A673 (cell line): Measurements from ENCODE around the gene GRHPR. TPM values are rescaled to one million over a fixed set of nuclear protein-coding genes. Genes with fewer than 3 reads are reported as not detected.

Experiments used
- BruUV-seq: library from RNA; stranded (reverse); fragments of 400-500 nt; replicated peaks from 2 replicates; lab custom pipeline; 2021; lab: Mats Ljungman, UMichigan
- CTCF ChIA-PET: fragments of 300-600 bp; sonication (Branson Sonifier 250); formaldehyde crosslinking; loops from one replicate; lab custom pipeline; 2022; ENCODE audit warnings: antibody characterized with exemption; lab: Charles Lee
- POLR2A ChIA-PET: fragments of 300-600 bp; sonication (Branson Sonifier 250); formaldehyde crosslinking; loops from one replicate; lab custom pipeline; 2022; ENCODE audit warnings: antibody characterized with exemption; ENCODE audit not compliant: low non-redundant PET; lab: Charles Lee
- DNase-seq: peaks from one replicate; pipeline ENCODE4 v3.0.0-alpha.2; 2015; ENCODE audit warnings: low spot score
- H3K27ac ChIP-seq: fragments of 200-600 bp; sonication (generic); 2 replicates; pipeline ENCODE4 v1.5.1; 2016; ENCODE audit warnings: mixed run types, low read depth, mild to moderate bottlenecking, mixed read lengths, antibody characterized with exemption, low read length; ENCODE audit not compliant: poor library complexity, severe bottlenecking
- H3K27me3 ChIP-seq: fragments of 200-600 bp; sonication (generic); replicated peaks from 2 replicates; pipeline ENCODE4 v1.6.1; 2017; ENCODE audit warnings: mixed run types, low read depth, mild to moderate bottlenecking, mixed read lengths, antibody characterized with exemption, low read length; ENCODE audit not compliant: insufficient read depth, poor library complexity
- H3K36me3 ChIP-seq: fragments of 200-600 bp; sonication (generic); 2 replicates; pipeline ENCODE4 v1.6.1; 2016; ENCODE audit warnings: mixed run types, mild to moderate bottlenecking, mixed read lengths, antibody characterized with exemption, low read length; ENCODE audit not compliant: insufficient read depth, poor library complexity, severe bottlenecking
- H3K4me1 ChIP-seq: fragments of 200-600 bp; sonication (generic); 2 replicates; pipeline ENCODE4 v1.6.1; 2017; ENCODE audit warnings: mixed run types, mild to moderate bottlenecking, mixed read lengths, antibody characterized with exemption, low read length; ENCODE audit not compliant: insufficient read depth, poor library complexity, severe bottlenecking
- H3K4me3 ChIP-seq: fragments of 200-600 bp; sonication (generic); 2 replicates; pipeline ENCODE4 v1.5.1; 2016; ENCODE audit warnings: low read depth, mixed run types, mild to moderate bottlenecking, mixed read lengths, low read length; ENCODE audit not compliant: poor library complexity, severe bottlenecking
- H3K9me3 ChIP-seq: fragments of 200-600 bp; sonication (generic); 2 replicates; pipeline ENCODE4 v1.6.1; 2016; ENCODE audit warnings: mixed run types, low read depth, mild to moderate bottlenecking, mixed read lengths, antibody characterized with exemption, low read length; ENCODE audit not compliant: poor library complexity, severe bottlenecking
- CTCF ChIP-seq: fragments of 300-800, 200-600 bp; sonication (generic); conservative IDR thresholded peaks from 2 replicates; pipeline ENCODE4 v1.5.1; 2017; ENCODE audit warnings: low read depth, mild to moderate bottlenecking, antibody characterized with exemption, low read length, moderate library complexity, mixed read lengths
- EZH2 ChIP-seq: fragments of 200-600 bp; sonication (generic); IDR thresholded peaks from 2 replicates; pipeline ENCODE4 v1.6.1; 2017; ENCODE audit warnings: borderline replicate concordance, low read depth, mild to moderate bottlenecking, mixed read lengths, antibody characterized with exemption, low read length; ENCODE audit not compliant: poor library complexity, severe bottlenecking
- intact Hi-C: fragments of 100-400 bp; cut with micrococcal nuclease; formaldehyde crosslinking; loops from one replicate; pipeline ENCODE4 v1.10.0; 2022; ENCODE audit not compliant: unreplicated experiment
- total RNA-seq: library from RNA; stranded (reverse); gene quantifications from 2 replicates; pipeline ENCODE4 v1.2.3, GENCODE V29; 2021

Gene GRHPR
- total RNA-seq, 1 experiment from 2014 or later: 102 TPM

GRCh38 chr9:37383876-37384746 lies 38.4 kb upstream of the GRHPR start:
- Histone ChIP-seq H3K9me3 (no peaks in the 10 kb centered on the region), H3K36me3 (no peaks in the 10 kb centered on the region), H3K27ac (peak overlapping the region; percentile 95), H3K27me3 (no peaks in the 10 kb centered on the region), H3K4me1 (peaks cover 33% of the 10 kb centered on the region), H3K4me3 (peak overlapping the region; percentile 13)
- intact Hi-C loops: loop anchor here (1.0 to 10.0 kb wide), 6 partner anchors 47 to 509 kb away; no protein-coding TSS in a partner anchor
- no TSS peak for BruUV-seq
- ChIA-PET CTCF (interaction anchor here (1.3 kb wide), 1 partner anchor 23 kb away, joined by 3 read pairs; no protein-coding TSS in a partner anchor), POLR2A (interaction anchor here (0.8 kb wide), 1 partner anchor 66 kb away, joined by 3 read pairs; no protein-coding TSS in a partner anchor)
- TF ChIP-seq CTCF (no peak), EZH2 (no peak)
- DNase-seq: peak; percentile 94

GRCh38 chr9:37385286-37385685 lies 37.2 kb upstream of the GRHPR start:
- CTCF ChIA-PET: no interaction called here
- peak overlapping the region; percentile 95 for H3K27ac ChIP-seq
- no TSS peak for BruUV-seq
- H3K4me3 ChIP-seq: no peak overlapping the region
- POLR2A ChIA-PET: no interaction called here
- TF ChIP-seq EZH2: no peak
- TF ChIP-seq CTCF: no peak
- no peaks in the 10 kb centered on the region for H3K36me3 ChIP-seq
- DNase-seq: no peak
- intact Hi-C loops: loop anchor here (2.0 to 10.0 kb wide), 3 partner anchors 48 to 510 kb away; no protein-coding TSS in a partner anchor
- H3K4me1 ChIP-seq: peaks cover 33% of the 10 kb centered on the region
- H3K27me3 ChIP-seq: no peaks in the 10 kb centered on the region
- no peaks in the 10 kb centered on the region for H3K9me3 ChIP-seq

GRCh38 chr9:37386988-37387387 lies 35.5 kb upstream of the GRHPR start:
- intact Hi-C loops: loop anchor here (10.0 kb wide), 2 partner anchors 392 to 512 kb away; no protein-coding TSS in a partner anchor
- Histone ChIP-seq H3K27me3 (no peaks in the 10 kb centered on the region), H3K27ac (no peak overlapping the region), H3K4me1 (peaks cover 33% of the 10 kb centered on the region), H3K36me3 (no peaks in the 10 kb centered on the region), H3K4me3 (no peak overlapping the region), H3K9me3 (no peaks in the 10 kb centered on the region)
- no TSS peak for BruUV-seq
- no peak for DNase-seq
- ChIA-PET CTCF (no interaction called here), POLR2A (no interaction called here)
- TF ChIP-seq EZH2 (no peak), CTCF (no peak)
